Measurements from ENCODE around the gene AFF1.
"Not testable (repeated sequence)": the region's sequence is repeated elsewhere in the genome, so short reads cannot be mapped to it uniquely, and the experiment has no call there.

AFF1 gene

GRCh38 chr4:87081826-87082225 lies 147.0 kb downstream of the AFF1 start:
- no peak for DNase-seq (ENCODE audit: low read depth)

GRCh38 chr4:87085732-87086131 lies 150.9 kb downstream of the AFF1 start:
- DNase-seq (ENCODE audit: low read depth) = not testable (repeated sequence)

- DNase-seq (ENCODE audit: low read depth) = no peak
These were observed 151.5 kb downstream of the AFF1 start for GRCh38 chr4:87086143-87086805.

GRCh38 chr4:87087015-87087414 lies 152.2 kb downstream of the AFF1 start:
- DNase-seq (ENCODE audit: low read depth) = no peak

GRCh38 chr4:87087420-87087819 lies 152.6 kb downstream of the AFF1 start:
- no peak for DNase-seq (ENCODE audit: low read depth)

GRCh38 chr4:87088186-87088585 lies 153.4 kb downstream of the AFF1 start:
- DNase-seq (ENCODE audit: low read depth) = no peak

- DNase-seq (ENCODE audit: low read depth) = no peak
These were observed 154.6 kb downstream of the AFF1 start for GRCh38 chr4:87089368-87089767.

GRCh38 chr4:87090305-87090704 lies 155.5 kb downstream of the AFF1 start:
- no peak for DNase-seq (ENCODE audit: low read depth)

- peak; percentile 67 for DNase-seq (ENCODE audit: low read depth)
These were observed 157.8 kb downstream of the AFF1 start for GRCh38 chr4:87092389-87093141.

- no peak for DNase-seq (ENCODE audit: low read depth)
These were observed 158.8 kb downstream of the AFF1 start for GRCh38 chr4:87093443-87094123.

- no peak for DNase-seq (ENCODE audit: low read depth)
These were observed 162.3 kb downstream of the AFF1 start for GRCh38 chr4:87097075-87097474.

- DNase-seq (ENCODE audit: low read depth) = no peak
These were observed 165.4 kb downstream of the AFF1 start for GRCh38 chr4:87100168-87100567.

- DNase-seq (ENCODE audit: low read depth) = no peak
These were observed 166.9 kb downstream of the AFF1 start for GRCh38 chr4:87101543-87102199.

- no peak for DNase-seq (ENCODE audit: low read depth)
These were observed 168.3 kb downstream of the AFF1 start for GRCh38 chr4:87103086-87103485.

GRCh38 chr4:87103691-87104187 lies 168.9 kb downstream of the AFF1 start:
- DNase-seq (ENCODE audit: low read depth) = peak; percentile 49

- DNase-seq (ENCODE audit: low read depth) = no peak
These were observed 170.5 kb downstream of the AFF1 start for GRCh38 chr4:87105101-87105845.

- peak; percentile 61 for DNase-seq (ENCODE audit: low read depth)
These were observed 173.3 kb downstream of the AFF1 start for GRCh38 chr4:87108142-87108546.

- DNase-seq (ENCODE audit: low read depth) = no peak
These were observed 174.3 kb downstream of the AFF1 start for GRCh38 chr4:87109121-87109520.

GRCh38 chr4:87109945-87110344 lies 175.1 kb downstream of the AFF1 start:
- DNase-seq (ENCODE audit: low read depth) = no peak

- no peak for DNase-seq (ENCODE audit: low read depth)
These were observed 177.3 kb downstream of the AFF1 start for GRCh38 chr4:87112063-87112462.

- no peak for DNase-seq (ENCODE audit: low read depth)
These were observed 179.6 kb downstream of the AFF1 start for GRCh38 chr4:87114245-87115062.

Data from fibroblast of the conjunctiva (primary cell).